A549 treated with DMSO at 1 μM for 4 hours (cell line): Measurements from ENCODE around the gene PRMT3. TPM values are rescaled to one million over a fixed set of nuclear protein-coding genes. Genes with fewer than 3 reads are reported as not detected.

ENCODE experiments used
- total RNA-seq: library from RNA; stranded (reverse); fragments of 200-300 nt; extraction: Qiagen RNA extraction; gene quantifications from 5 replicates; pipeline ENCODE4 v1.2.3, GENCODE V29; 2022; ENCODE audit warnings: low read depth

PRMT3 gene
- total RNA-seq, result 30.1 to 35.8 TPM (median 33.2 TPM) in 5 replicates

GRCh38 chr11:20387261-20388095, at the start of gene PRMT3:
Gene PRMT3 (plus strand): TSS chr11:20387716. CDS start chr11:20387747, 31 bp downstream.

GRCh38 chr11:20363500-20364340, 23.8 kb upstream of the PRMT3 start, which contains the start of gene HTATIP2:
Gene HTATIP2 (plus strand): TSS chr11:20363714. CDS start chr11:20364238, 524 bp downstream.

Other genes with a start within 250 kb of the PRMT3 start
- not detected in 5 replicates for gene DBX1, start 227.2 kb upstream of the PRMT3 start, total RNA-seq
- gene HTATIP2, start 24.0 kb upstream of the PRMT3 start, total RNA-seq, result 188 to 198 TPM (median 193 TPM) in 5 replicates
- not detected in 5 replicates for gene SLC6A5, start 211.9 kb downstream of the PRMT3 start, total RNA-seq